ENCODE results near the gene LHFPL2. TPM values are rescaled to one million over a fixed set of nuclear protein-coding genes. Genes with fewer than 3 reads are reported as not detected.
"Not testable (repeated sequence)": the region's sequence is repeated elsewhere in the genome, so short reads cannot be mapped to it uniquely, and the experiment has no call there.

LHFPL2 gene
- polyA plus RNA-seq (ENCODE audit: insufficient read length in 4 of 4) = 10 to 100 TPM; 47.5 to 58.7 (median 54.6) TPM

- peak in 2 of 4 donors; percentile 70 to 83 for DNase-seq (ENCODE audit: low read depth in 4 of 4, low spot score in 3 of 4)
Observed at GRCh38 chr5:78648359-78649210, at the start of gene LHFPL2. LHFPL2 (minus strand) TSS chr5:78648772; CDS start chr5:78510213, 138,559 bp downstream.

- no peak for DNase-seq (ENCODE audit: low read depth in 4 of 4, low spot score in 3 of 4)
Observed at GRCh38 chr5:78696637-78697036, 48.1 kb upstream of the LHFPL2 start.

- DNase-seq (ENCODE audit: low read depth in 4 of 4, low spot score in 3 of 4) = not testable (repeated sequence)
Observed at GRCh38 chr5:78696052-78696451, 47.5 kb upstream of the LHFPL2 start.

- DNase-seq (ENCODE audit: low read depth in 4 of 4, low spot score in 3 of 4) = no peak
Observed at GRCh38 chr5:78693339-78693738, 44.8 kb upstream of the LHFPL2 start.

GRCh38 chr5:78691084-78691960 lies 42.8 kb upstream of the LHFPL2 start:
- DNase-seq (ENCODE audit: low read depth in 4 of 4, low spot score in 3 of 4) = no peak

GRCh38 chr5:78690253-78690972 lies 41.8 kb upstream of the LHFPL2 start:
- no peak for DNase-seq (ENCODE audit: low read depth in 4 of 4, low spot score in 3 of 4)

GRCh38 chr5:78689540-78690252 lies 41.1 kb upstream of the LHFPL2 start:
- no peak for DNase-seq (ENCODE audit: low read depth in 4 of 4, low spot score in 3 of 4)

- DNase-seq (ENCODE audit: low read depth in 4 of 4, low spot score in 3 of 4) = not testable (repeated sequence)
Observed at GRCh38 chr5:78687514-78687913, 38.9 kb upstream of the LHFPL2 start.

- DNase-seq (ENCODE audit: low read depth in 4 of 4, low spot score in 3 of 4) = not testable (repeated sequence)
Observed at GRCh38 chr5:78683905-78684304, 35.3 kb upstream of the LHFPL2 start.

- no peak for DNase-seq (ENCODE audit: low read depth in 4 of 4, low spot score in 3 of 4)
Observed at GRCh38 chr5:78679905-78680304, 31.3 kb upstream of the LHFPL2 start.

GRCh38 chr5:78677777-78678668 lies 29.5 kb upstream of the LHFPL2 start:
- DNase-seq (ENCODE audit: low read depth in 4 of 4, low spot score in 3 of 4) = no peak

- DNase-seq (ENCODE audit: low read depth in 4 of 4, low spot score in 3 of 4) = no peak
Observed at GRCh38 chr5:78675956-78676730, 27.6 kb upstream of the LHFPL2 start.

- not testable (repeated sequence) for DNase-seq (ENCODE audit: low read depth in 4 of 4, low spot score in 3 of 4)
Observed at GRCh38 chr5:78673827-78674226, 25.3 kb upstream of the LHFPL2 start.

- no peak for DNase-seq (ENCODE audit: low read depth in 4 of 4, low spot score in 3 of 4)
Observed at GRCh38 chr5:78672154-78672553, 23.6 kb upstream of the LHFPL2 start.

- DNase-seq (ENCODE audit: low read depth in 4 of 4, low spot score in 3 of 4) = no peak
Observed at GRCh38 chr5:78671609-78672008, 23.0 kb upstream of the LHFPL2 start.

GRCh38 chr5:78670701-78671269 lies 22.2 kb upstream of the LHFPL2 start:
- no peak for DNase-seq (ENCODE audit: low read depth in 4 of 4, low spot score in 3 of 4)

GRCh38 chr5:78669331-78669730 lies 20.8 kb upstream of the LHFPL2 start:
- no peak for DNase-seq (ENCODE audit: low read depth in 4 of 4, low spot score in 3 of 4)
